ENCODE data around the gene HOOK2. TPM values are rescaled to one million over a fixed set of nuclear protein-coding genes. Genes with fewer than 3 reads are reported as not detected.

The HOOK2 gene
- total and polyA plus RNA-seq, 5 donors from 2014 or later: 0.24 to 16.9 (median 1.9) TPM

GRCh38 chr19:12788042-12788681 is 12.8 kb upstream of the HOOK2 start:
- peak overlapping the region in 3 of 4 donors; percentile 82 to 84 (median 82) for H3K4me3 Mint-ChIP-seq
- no peak for ATAC-seq (ENCODE audit: low read depth in 2 of 2)
- peaks cover 0 to 26% (median 15%) of the 10 kb centered on the region in 4 donors for H3K4me1 Mint-ChIP-seq
- peak overlapping the region; percentile 100 for H3K27ac ChIP-seq (ENCODE audit: insufficient read depth, low read length, poor library complexity, severe bottlenecking)
- H3K36me3 ChIP-seq (ENCODE audit: control insufficient read depth, insufficient read depth, low read length): no peaks in the 10 kb centered on the region
- no peaks in the 10 kb centered on the region for H3K9me3 ChIP-seq (ENCODE audit: control insufficient read depth in 2 of 2, low read length in 2 of 2)
- no peaks in the 10 kb centered on the region for H3K27me3 ChIP-seq (ENCODE audit: control insufficient read depth, insufficient read depth, low read length)
- DNase-seq: no peak
- peaks cover 0 to 9% (median 0%) of the 10 kb centered on the region in 7 donors for H3K9me3 Mint-ChIP-seq
- H3K4me1 ChIP-seq (ENCODE audit: control insufficient read depth, insufficient read depth, low read length, poor library complexity, severe bottlenecking): peaks cover 64% of the 10 kb centered on the region
- peak overlapping the region; percentile 93 to 95 (median 94) for H3K27ac Mint-ChIP-seq
- peaks cover 18% of the 10 kb centered on the region for H3K27me3 Mint-ChIP-seq
- no peaks in the 10 kb centered on the region for H3K36me3 Mint-ChIP-seq
- no peak overlapping the region for H3K4me3 ChIP-seq (ENCODE audit: low read depth, low read length)

DNA sequence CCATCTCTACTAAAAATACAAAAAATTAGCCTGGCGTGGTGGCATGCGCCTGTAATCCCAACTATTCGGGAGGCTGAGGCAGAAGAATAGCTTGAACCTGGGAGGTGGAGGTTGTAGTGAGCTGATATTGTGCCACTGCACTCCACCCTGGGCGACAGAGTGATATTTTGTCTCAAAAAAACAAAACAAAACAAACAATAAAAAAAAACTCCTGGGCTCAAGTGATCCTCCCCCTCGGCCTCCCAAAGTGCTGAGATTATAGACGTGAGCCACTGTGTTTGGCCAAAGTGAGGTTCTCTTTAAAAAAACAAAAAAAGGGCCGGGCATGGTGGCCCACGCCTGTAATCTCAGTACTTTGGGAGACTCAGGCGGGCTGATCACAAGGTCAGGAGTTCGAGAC is 12.1 kb upstream of the HOOK2 start:
- ATAC-seq (ENCODE audit: low read depth in 2 of 2): no peak
- Mint-ChIP-seq H3K4me3 (no peak overlapping the region), H3K36me3 (no peaks in the 10 kb centered on the region), H3K27me3 (peaks cover 15% of the 10 kb centered on the region), H3K4me1 (peaks cover 0 to 26% (median 14%) of the 10 kb centered on the region in 4 donors), H3K27ac (peak overlapping the region in 2 of 3 donors; percentile 90 to 93), H3K9me3 (peaks cover 0 to 3% (median 0%) of the 10 kb centered on the region in 7 donors)
- Histone ChIP-seq H3K9me3 (ENCODE audit: control insufficient read depth in 2 of 2, low read length in 2 of 2) (no peaks in the 10 kb centered on the region), H3K4me3 (ENCODE audit: low read depth, low read length) (no peak overlapping the region), H3K27me3 (ENCODE audit: control insufficient read depth, insufficient read depth, low read length) (no peaks in the 10 kb centered on the region), H3K4me1 (ENCODE audit: control insufficient read depth, insufficient read depth, low read length, poor library complexity, severe bottlenecking) (peaks cover 68% of the 10 kb centered on the region), H3K36me3 (ENCODE audit: control insufficient read depth, insufficient read depth, low read length) (no peaks in the 10 kb centered on the region), H3K27ac (ENCODE audit: insufficient read depth, low read length, poor library complexity, severe bottlenecking) (peak overlapping the region; percentile 41)
- DNase-seq: no peak

GRCh38 chr19:12786952-12787351 is 11.6 kb upstream of the HOOK2 start:
- peaks cover 0 to 30% (median 16%) of the 10 kb centered on the region in 4 donors for H3K4me1 Mint-ChIP-seq
- Histone ChIP-seq H3K27ac (ENCODE audit: insufficient read depth, low read length, poor library complexity, severe bottlenecking) (peak overlapping the region; percentile 100), H3K27me3 (ENCODE audit: control insufficient read depth, insufficient read depth, low read length) (no peaks in the 10 kb centered on the region), H3K36me3 (ENCODE audit: control insufficient read depth, insufficient read depth, low read length) (no peaks in the 10 kb centered on the region), H3K4me3 (ENCODE audit: low read depth, low read length) (no peak overlapping the region), H3K9me3 (ENCODE audit: control insufficient read depth in 2 of 2, low read length in 2 of 2) (no peaks in the 10 kb centered on the region), H3K4me1 (ENCODE audit: control insufficient read depth, insufficient read depth, low read length, poor library complexity, severe bottlenecking) (peaks cover 73% of the 10 kb centered on the region)
- peaks cover 0 to 3% (median 0%) of the 10 kb centered on the region in 7 donors for H3K9me3 Mint-ChIP-seq
- no peak overlapping the region for H3K4me3 Mint-ChIP-seq
- no peak for ATAC-seq (ENCODE audit: low read depth in 2 of 2)
- H3K27me3 Mint-ChIP-seq: peaks cover 14% of the 10 kb centered on the region
- no peak for DNase-seq
- peak overlapping the region; percentile 72 to 93 (median 90) for H3K27ac Mint-ChIP-seq
- no peaks in the 10 kb centered on the region for H3K36me3 Mint-ChIP-seq

DNA sequence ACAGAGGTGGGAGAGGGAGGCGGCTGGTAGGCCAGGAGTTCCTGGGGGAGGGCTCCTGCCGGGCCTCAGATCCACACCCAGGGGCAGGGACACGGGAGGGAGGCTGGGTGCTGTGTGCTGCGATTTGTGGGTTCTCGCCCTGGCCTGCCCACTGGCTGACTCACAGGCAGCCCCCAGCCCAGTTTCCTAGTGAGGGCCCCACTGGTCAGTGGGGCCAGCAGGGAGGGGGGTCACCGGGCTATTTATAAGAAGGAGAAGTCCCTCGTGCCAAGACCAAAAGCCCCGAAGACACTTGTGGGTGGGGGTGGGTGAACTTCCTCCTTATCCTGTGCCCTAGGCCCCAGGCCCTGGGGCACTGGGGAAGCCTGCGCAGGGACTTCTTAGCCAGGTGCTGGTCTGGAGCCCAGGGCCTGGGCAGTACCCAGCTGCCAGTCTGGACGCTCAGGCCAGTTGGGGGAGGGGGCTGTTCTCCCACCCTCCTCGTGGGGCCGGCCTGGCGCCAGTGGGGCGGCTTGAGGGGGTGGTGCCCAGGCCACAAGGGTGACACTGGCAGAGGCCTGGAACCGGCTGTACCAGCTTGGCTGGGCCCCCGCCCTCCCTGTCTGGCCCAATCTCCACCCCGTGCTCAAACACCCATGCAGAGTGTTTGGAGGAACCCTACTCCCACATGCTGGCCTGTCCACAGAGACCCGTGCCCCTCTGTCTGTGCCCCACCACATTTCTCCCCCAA is 11.0 kb upstream of the HOOK2 start:
- Mint-ChIP-seq H3K4me1 (peaks cover 0 to 37% (median 19%) of the 10 kb centered on the region in 4 donors), H3K4me3 (no peak overlapping the region), H3K27me3 (peaks cover 8% of the 10 kb centered on the region), H3K36me3 (no peaks in the 10 kb centered on the region), H3K9me3 (peaks cover 0 to 2% (median 0%) of the 10 kb centered on the region in 7 donors), H3K27ac (peak overlapping the region in 2 of 3 donors; percentile 72 to 90)
- Histone ChIP-seq H3K36me3 (ENCODE audit: control insufficient read depth, insufficient read depth, low read length) (no peaks in the 10 kb centered on the region), H3K9me3 (ENCODE audit: control insufficient read depth in 2 of 2, low read length in 2 of 2) (no peaks in the 10 kb centered on the region), H3K4me3 (ENCODE audit: low read depth, low read length) (no peak overlapping the region), H3K27ac (ENCODE audit: insufficient read depth, low read length, poor library complexity, severe bottlenecking) (peak overlapping the region; percentile 100), H3K4me1 (ENCODE audit: control insufficient read depth, insufficient read depth, low read length, poor library complexity, severe bottlenecking) (peaks cover 80% of the 10 kb centered on the region), H3K27me3 (ENCODE audit: control insufficient read depth, insufficient read depth, low read length) (no peaks in the 10 kb centered on the region)
- peak in 1 of 3 donors; percentile 36 for DNase-seq
- no peak for ATAC-seq (ENCODE audit: low read depth in 2 of 2)

- H3K27ac Mint-ChIP-seq: no peak overlapping the region
- ATAC-seq (ENCODE audit: low read depth in 2 of 2) (no peak), DNase-seq (peak in 1 of 3 donors; percentile 42)
- H3K4me3 Mint-ChIP-seq: no peak overlapping the region
- Histone ChIP-seq H3K27me3 (ENCODE audit: control insufficient read depth, insufficient read depth, low read length) (no peaks in the 10 kb centered on the region), H3K9me3 (ENCODE audit: control insufficient read depth in 2 of 2, low read length in 2 of 2) (no peaks in the 10 kb centered on the region), H3K4me3 (ENCODE audit: low read depth, low read length) (peak overlapping the region; percentile 29), H3K4me1 (ENCODE audit: control insufficient read depth, insufficient read depth, low read length, poor library complexity, severe bottlenecking) (peaks cover 76% of the 10 kb centered on the region), H3K27ac (ENCODE audit: insufficient read depth, low read length, poor library complexity, severe bottlenecking) (peak overlapping the region; percentile 100), H3K36me3 (ENCODE audit: control insufficient read depth, insufficient read depth, low read length) (no peaks in the 10 kb centered on the region)
- peaks cover 0 to 32% (median 16%) of the 10 kb centered on the region in 4 donors for H3K4me1 Mint-ChIP-seq
- H3K36me3 Mint-ChIP-seq: no peaks in the 10 kb centered on the region
- no peaks in the 10 kb centered on the region for H3K9me3 Mint-ChIP-seq
- H3K27me3 Mint-ChIP-seq: peaks cover 4% of the 10 kb centered on the region
Observed at GRCh38 chr19:12785431-12786031, 10.2 kb upstream of the HOOK2 start.

DNA sequence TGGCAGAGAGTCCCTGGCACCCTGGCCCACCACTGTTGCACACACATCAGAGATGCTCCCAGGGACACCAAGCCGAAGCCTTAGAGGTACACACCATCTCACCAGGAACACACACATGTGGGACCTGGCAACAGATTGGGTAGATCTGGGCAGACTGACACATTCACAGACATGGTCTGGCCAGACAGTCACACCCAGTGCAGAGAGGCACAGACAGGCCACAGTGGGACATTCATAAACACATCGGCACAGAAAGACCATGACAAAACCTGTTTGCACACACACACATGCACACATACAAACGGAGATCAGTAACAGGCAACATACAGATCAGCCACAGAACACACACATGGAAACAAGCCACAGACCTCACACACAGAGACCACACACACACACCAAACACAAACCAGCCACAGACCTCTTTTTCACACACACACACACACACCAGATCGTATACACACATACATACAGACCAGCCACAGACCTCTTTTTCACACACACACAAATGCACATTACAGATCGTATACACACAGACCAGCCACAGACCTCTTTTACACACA is 9.6 kb upstream of the HOOK2 start:
- H3K36me3 ChIP-seq (ENCODE audit: control insufficient read depth, insufficient read depth, low read length): no peaks in the 10 kb centered on the region
- H3K27ac ChIP-seq (ENCODE audit: insufficient read depth, low read length, poor library complexity, severe bottlenecking): peak overlapping the region; percentile 100
- H3K36me3 Mint-ChIP-seq: no peaks in the 10 kb centered on the region
- H3K9me3 ChIP-seq (ENCODE audit: control insufficient read depth in 2 of 2, low read length in 2 of 2): no peaks in the 10 kb centered on the region
- H3K9me3 Mint-ChIP-seq: no peaks in the 10 kb centered on the region
- peak in 2 of 3 donors; percentile 25 to 54 for DNase-seq
- H3K4me3 Mint-ChIP-seq: no peak overlapping the region
- ATAC-seq (ENCODE audit: low read depth in 2 of 2): no peak
- H3K27ac Mint-ChIP-seq: no peak overlapping the region
- H3K27me3 Mint-ChIP-seq: no peaks in the 10 kb centered on the region
- H3K27me3 ChIP-seq (ENCODE audit: control insufficient read depth, insufficient read depth, low read length): no peaks in the 10 kb centered on the region
- H3K4me3 ChIP-seq (ENCODE audit: low read depth, low read length): peak overlapping the region; percentile 29
- H3K4me1 Mint-ChIP-seq: peaks cover 0 to 29% (median 16%) of the 10 kb centered on the region in 4 donors
- H3K4me1 ChIP-seq (ENCODE audit: control insufficient read depth, insufficient read depth, low read length, poor library complexity, severe bottlenecking): peaks cover 70% of the 10 kb centered on the region

DNA sequence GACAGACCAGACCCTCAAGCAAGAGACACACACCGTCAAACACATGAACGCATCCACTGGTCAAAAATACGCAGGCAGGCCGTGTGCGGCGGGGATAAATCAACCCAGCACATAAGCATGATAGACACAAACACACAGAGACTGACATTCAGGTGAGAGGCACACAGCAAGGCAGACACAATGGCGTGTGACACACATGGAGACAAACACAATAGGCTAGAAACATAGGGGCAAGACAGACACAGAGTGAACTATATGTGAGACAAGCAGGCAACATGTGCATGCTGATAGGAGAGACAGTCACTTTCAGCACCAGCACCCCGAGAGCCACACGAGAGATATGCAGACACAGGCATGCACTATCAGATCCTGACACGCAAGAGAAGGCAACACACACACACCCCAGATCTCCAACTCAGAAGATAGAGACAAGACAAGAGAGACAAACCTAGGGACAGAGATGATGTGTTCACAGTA is 9.1 kb upstream of the HOOK2 start:
- no peak overlapping the region for H3K4me3 Mint-ChIP-seq
- H3K36me3 Mint-ChIP-seq: no peaks in the 10 kb centered on the region
- peaks cover 0 to 35% (median 19%) of the 10 kb centered on the region in 4 donors for H3K4me1 Mint-ChIP-seq
- peak in 2 of 3 donors; percentile 27 to 59 for DNase-seq
- peak; percentile 5 to 14 for ATAC-seq (ENCODE audit: low read depth in 2 of 2)
- Histone ChIP-seq H3K4me3 (ENCODE audit: low read depth, low read length) (peak overlapping the region; percentile 29), H3K27ac (ENCODE audit: insufficient read depth, low read length, poor library complexity, severe bottlenecking) (peak overlapping the region; percentile 100), H3K27me3 (ENCODE audit: control insufficient read depth, insufficient read depth, low read length) (no peaks in the 10 kb centered on the region), H3K4me1 (ENCODE audit: control insufficient read depth, insufficient read depth, low read length, poor library complexity, severe bottlenecking) (peaks cover 67% of the 10 kb centered on the region), H3K9me3 (ENCODE audit: control insufficient read depth in 2 of 2, low read length in 2 of 2) (no peaks in the 10 kb centered on the region), H3K36me3 (ENCODE audit: control insufficient read depth, insufficient read depth, low read length) (no peaks in the 10 kb centered on the region)
- H3K27ac Mint-ChIP-seq: no peak overlapping the region
- H3K27me3 Mint-ChIP-seq: no peaks in the 10 kb centered on the region
- H3K9me3 Mint-ChIP-seq: no peaks in the 10 kb centered on the region

Measured in CD4-positive, CD25-positive, alpha-beta regulatory T cell (primary cell).